ENCODE data around the gene TAC3. TPM values are rescaled to one million over a fixed set of nuclear protein-coding genes. Genes with fewer than 3 reads are reported as not detected.
"Not testable (repeated sequence)": the region's sequence is repeated elsewhere in the genome, so short reads cannot be mapped to it uniquely, and the experiment has no call there.

The TAC3 gene
- total RNA-seq, 2 donors from 2014 or later, result 0.50 to 1.7 TPM

DNA sequence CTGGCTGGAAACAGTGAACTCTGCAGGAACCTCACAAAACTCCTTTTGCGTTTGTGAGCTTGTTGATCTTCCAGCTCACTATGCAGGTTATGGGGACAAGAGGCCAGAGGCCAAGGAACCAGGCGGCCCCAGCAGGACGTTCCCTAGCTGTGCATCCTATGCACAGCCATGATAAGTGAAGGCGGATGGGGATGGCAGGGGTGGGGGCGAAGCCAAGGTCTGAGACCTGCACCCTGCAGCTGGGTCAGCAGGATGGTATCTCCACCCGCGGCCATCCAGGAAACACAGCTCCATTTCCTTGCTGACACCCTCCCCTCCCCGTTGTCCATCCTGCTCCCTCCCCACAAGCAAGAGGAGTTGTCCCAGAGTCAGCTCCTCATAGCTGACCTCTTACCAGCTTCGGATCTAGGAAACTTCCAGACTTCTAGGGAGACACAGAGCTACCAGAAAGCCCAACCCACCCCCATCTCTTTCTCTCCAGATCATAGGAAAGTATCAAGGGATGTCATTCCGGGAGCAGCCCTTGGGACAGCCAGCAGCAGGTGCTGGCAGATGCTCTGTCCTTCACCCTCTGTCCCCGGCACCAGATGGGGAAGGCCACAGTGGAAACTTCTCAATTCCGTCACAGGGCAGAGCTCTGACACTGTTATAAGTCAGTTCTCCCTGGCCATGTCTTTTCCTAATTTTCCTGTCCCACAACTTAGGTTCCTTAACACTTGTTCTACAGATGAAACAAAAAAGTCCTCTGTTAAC lies 19.4 kb downstream of the TAC3 start:
- Mint-ChIP-seq H3K9me3 (no peaks in the 10 kb centered on the region), H3K36me3 (peaks cover 5 to 18% of the 10 kb centered on the region in 2 donors), H3K27ac (peak overlapping the region; percentile 38 to 81)
- DNase-seq (ENCODE audit: low spot score in 2 of 2) (no peak), ATAC-seq (no peak)

DNA sequence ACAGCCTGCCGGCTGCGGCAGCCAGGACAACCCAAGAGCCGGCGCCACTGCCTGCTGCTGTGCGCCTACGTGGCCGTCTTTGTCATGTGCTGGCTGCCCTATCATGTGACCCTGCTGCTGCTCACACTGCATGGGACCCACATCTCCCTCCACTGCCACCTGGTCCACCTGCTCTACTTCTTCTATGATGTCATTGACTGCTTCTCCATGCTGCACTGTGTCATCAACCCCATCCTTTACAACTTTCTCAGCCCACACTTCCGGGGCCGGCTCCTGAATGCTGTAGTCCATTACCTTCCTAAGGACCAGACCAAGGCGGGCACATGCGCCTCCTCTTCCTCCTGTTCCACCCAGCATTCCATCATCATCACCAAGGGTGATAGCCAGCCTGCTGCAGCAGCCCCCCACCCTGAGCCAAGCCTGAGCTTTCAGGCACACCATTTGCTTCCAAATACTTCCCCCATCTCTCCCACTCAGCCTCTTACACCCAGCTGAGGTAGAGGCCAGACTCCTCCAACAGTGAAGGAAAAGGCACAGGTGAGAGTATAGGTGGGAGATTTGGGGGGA lies 20.3 kb downstream of the TAC3 start:
- ATAC-seq, result no peak
- no peak for DNase-seq (ENCODE audit: low spot score in 2 of 2)

DNA sequence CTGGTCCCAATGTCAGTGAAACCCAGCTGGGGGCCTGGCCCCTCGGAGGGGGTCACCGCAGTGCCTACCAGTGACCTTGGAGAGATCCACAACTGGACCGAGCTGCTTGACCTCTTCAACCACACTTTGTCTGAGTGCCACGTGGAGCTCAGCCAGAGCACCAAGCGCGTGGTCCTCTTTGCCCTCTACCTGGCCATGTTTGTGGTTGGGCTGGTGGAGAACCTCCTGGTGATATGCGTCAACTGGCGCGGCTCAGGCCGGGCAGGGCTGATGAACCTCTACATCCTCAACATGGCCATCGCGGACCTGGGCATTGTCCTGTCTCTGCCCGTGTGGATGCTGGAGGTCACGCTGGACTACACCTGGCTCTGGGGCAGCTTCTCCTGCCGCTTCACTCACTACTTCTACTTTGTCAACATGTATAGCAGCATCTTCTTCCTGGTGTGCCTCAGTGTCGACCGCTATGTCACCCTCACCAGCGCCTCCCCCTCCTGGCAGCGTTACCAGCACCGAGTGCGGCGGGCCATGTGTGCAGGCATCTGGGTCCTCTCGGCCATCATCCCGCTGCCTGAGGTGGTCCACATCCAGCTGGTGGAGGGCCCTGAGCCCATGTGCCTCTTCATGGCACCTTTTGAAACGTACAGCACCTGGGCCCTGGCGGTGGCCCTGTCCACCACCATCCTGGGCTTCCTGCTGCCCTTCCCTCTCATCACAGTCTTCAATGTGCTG lies 21.0 kb downstream of the TAC3 start:
- Mint-ChIP-seq H3K36me3 (peaks cover 5 to 18% of the 10 kb centered on the region in 2 donors), H3K9me3 (no peaks in the 10 kb centered on the region), H3K27ac (peak overlapping the region in 1 of 2 donors; percentile 8)
- DNase-seq (ENCODE audit: low spot score in 2 of 2) (no peak), ATAC-seq (no peak)

More for the DNA sequence above, 20.3 kb downstream of the TAC3 start:
- Mint-ChIP-seq H3K27ac (peak overlapping the region in 1 of 2 donors; percentile 8), H3K9me3 (no peaks in the 10 kb centered on the region), H3K36me3 (peaks cover 5 to 18% of the 10 kb centered on the region in 2 donors)

DNA sequence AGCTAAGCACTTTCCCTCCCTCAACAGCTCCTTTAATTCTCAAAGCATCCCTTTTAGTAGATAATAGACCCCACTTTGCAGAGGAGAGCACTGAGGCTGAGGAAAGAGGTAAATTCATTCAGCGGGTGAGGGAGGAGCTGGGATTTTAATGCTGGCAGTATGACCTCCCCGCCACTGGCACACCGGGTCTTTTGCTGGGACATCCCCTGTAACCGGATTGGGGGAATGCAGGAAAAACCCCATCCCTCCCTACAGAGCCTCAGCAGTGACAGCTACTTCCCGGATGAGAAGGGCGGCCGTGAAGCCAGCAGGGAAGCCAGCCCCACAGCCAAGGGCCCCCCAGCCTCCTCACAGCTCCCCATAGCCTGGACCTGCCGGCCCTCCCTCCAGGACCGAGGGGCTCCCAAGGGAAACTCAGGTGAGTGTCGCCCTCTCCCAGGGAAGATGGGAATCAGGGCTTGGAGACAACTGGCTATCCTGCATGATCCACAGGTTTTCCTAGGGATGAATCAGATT lies 22.0 kb downstream of the TAC3 start:
- DNase-seq (ENCODE audit: low spot score in 2 of 2), result no peak
- H3K9me3 Mint-ChIP-seq, result no peaks in the 10 kb centered on the region
- no peak for ATAC-seq
- H3K36me3 Mint-ChIP-seq, result peaks cover 5 to 18% of the 10 kb centered on the region in 2 donors
- H3K27ac Mint-ChIP-seq, result peak overlapping the region in 1 of 2 donors; percentile 26

DNA sequence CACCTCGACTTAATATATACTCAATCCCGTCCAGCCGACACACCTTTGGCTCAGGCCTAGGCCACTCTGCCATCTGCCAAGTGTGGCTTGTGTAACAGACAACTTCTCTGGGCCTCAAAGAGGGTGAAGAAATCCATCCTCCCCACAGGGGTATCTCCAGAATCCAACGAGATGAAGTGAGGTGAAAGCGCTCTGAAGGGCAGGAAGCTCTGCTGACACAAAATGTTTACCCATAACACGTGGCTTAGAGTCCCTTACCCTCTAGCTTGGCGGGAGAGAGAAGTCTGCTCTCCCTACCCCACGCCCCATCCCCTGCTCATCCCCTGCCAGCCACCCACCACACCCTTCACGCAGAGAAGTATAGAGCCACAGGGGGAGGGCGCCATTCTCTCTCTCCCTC lies 23.0 kb downstream of the TAC3 start:
- H3K9me3 Mint-ChIP-seq, result no peaks in the 10 kb centered on the region
- ATAC-seq, result no peak
- peaks cover 5 to 10% of the 10 kb centered on the region in 2 donors for H3K36me3 Mint-ChIP-seq
- DNase-seq (ENCODE audit: low spot score in 2 of 2), result no peak
- peak overlapping the region in 1 of 2 donors; percentile 53 for H3K27ac Mint-ChIP-seq

DNA sequence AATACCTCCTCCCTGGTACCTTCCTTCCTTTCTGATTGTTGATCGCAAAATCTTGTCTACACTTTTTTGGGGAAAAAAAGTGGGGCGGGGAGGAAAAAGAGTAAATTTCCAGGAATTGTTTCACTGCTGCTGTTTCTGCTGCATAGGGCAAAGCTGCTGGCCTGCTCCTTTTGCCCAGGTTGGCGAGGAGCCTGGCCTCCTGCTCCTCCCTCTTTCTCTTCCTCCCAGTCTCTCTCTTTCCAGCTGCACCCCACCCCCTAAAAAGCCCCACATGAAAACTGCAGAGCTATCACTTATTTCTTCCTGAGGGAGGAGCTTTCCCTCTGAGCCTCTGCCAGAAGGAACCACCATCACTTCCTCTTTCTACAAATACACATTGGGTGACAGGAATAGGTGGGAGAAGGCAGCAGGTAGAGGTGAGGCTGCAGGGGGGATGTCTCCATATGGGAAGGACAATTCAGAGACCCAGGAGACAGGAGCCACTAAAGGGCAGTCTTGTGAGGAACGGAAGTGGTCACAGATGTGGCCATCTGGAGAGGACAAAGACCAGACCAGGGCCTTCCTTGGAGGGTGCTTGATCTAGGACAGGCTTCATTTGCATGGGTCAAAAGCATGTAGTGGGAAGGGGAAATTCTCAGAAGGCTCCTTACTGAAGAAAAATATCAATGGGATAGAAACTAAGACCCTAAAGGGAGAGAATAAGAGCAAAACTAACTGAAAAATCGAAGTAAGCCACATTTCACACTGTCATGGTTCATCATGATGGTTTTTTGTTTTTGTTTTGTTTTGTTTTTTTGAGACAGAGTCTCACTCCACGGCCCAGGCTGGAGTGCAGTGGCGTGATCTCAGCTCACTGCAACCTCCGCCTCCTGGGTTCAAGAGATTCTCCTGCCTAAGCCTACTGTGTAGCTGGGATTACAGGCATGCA lies 24.7 kb downstream of the TAC3 start:
- no peak for ATAC-seq
- DNase-seq (ENCODE audit: low spot score in 2 of 2), result no peak
- no peaks in the 10 kb centered on the region for H3K36me3 Mint-ChIP-seq
- no peaks in the 10 kb centered on the region for H3K9me3 Mint-ChIP-seq
- H3K27ac Mint-ChIP-seq, result peak overlapping the region; percentile 18 to 75

DNA sequence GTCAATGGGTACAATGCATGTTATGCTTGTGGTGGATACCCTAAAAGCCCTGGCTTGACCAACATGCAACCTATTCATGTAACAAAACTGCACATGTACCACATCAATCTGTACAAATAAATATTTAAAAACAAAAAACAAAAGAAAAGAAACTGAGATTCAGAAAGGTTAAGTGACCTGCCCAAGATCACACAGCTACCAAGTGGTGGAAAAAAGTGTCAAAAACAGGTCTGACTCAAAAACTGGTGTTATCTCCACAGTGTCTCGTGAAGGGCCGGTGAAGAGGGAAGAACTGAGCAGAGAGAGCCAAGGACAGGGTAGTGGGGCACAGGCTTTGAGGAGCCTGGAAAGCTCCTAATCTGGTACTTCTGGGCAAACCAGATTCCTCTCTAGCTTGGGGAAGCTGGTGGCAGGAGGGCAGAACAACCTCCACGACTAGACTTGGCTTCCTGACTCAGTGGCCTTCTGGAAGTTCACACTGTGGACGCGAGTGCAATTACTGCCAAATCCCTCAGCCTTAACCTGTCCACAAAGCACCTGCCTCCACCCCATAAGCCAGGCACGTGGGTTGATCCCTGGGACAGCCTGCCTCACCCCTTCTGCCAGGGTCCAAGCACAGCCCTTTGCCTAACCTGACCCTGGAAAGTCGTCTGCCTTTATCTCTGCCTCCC lies 25.5 kb downstream of the TAC3 start:
- DNase-seq (ENCODE audit: low spot score in 2 of 2), result no peak
- peak in 1 of 2 donors; percentile 64 for ATAC-seq
- H3K27ac Mint-ChIP-seq, result peak overlapping the region in 1 of 2 donors; percentile 18
- no peaks in the 10 kb centered on the region for H3K9me3 Mint-ChIP-seq
- H3K36me3 Mint-ChIP-seq, result no peaks in the 10 kb centered on the region

DNA sequence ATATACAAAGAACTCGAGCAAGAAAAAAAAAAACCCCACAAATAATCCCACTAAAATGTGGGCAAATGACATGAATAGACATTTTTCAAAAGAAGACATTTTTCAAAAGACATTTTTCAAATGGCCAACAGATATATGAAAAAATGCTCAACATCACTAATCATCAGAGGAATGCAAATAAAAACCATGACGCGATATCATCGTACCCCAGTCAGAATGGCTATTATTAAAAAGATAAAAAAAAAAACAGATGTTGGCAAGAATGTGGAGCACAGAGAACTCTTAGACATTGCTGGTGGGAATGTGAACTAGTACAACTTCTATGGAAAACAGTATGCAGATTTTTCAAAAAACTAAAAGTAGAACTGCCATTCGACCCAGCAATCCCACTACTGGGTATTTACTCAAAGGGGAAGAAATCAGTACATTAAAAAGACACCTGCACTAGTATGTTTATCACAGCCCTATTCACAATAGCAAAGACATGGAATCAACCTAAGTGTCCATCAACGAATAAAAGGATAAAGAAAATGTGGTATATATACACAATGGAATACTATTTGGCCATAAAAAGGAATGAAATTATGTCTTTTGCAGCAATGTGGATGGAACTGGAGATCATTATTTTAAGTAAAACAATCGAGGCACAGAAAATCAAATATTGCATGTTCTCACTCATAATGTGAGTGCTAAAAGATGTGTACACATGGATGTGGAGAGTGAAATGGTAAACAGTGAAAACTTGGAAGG lies 26.3 kb downstream of the TAC3 start:
- Mint-ChIP-seq H3K36me3 (no peaks in the 10 kb centered on the region), H3K9me3 (no peaks in the 10 kb centered on the region), H3K27ac (no peak overlapping the region)
- DNase-seq (ENCODE audit: low spot score in 2 of 2) (no peak), ATAC-seq (no peak)

DNA sequence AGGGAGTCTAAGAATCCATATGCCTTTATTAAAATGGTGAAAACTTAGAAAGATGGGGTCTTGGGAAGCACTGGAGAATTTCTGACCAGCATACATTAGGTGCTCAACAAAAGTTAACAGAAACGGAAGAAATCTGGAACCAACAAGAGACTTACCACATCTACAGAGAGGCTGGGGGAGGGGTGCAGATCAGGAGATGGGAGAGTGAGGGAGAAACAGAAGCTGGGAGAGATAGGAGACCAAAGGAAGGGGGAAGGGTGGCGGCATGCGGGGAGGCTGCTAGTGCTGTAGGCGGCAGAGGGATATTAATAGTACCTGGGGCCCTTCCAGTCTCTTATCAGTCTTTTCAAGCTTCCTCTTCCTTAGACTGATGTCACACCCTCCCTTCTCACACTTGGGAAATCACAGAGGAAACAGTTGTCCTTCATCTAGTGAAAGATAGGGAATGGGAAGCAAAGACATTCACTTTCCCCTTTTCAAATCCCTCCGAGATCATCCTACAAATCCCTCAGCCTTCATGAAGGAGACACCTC lies 28.1 kb downstream of the TAC3 start:
- H3K36me3 Mint-ChIP-seq, result no peaks in the 10 kb centered on the region
- peak overlapping the region in 1 of 2 donors; percentile 8 for H3K27ac Mint-ChIP-seq
- ATAC-seq (no peak), DNase-seq (ENCODE audit: low spot score in 2 of 2) (no peak)
- no peaks in the 10 kb centered on the region for H3K9me3 Mint-ChIP-seq

DNA sequence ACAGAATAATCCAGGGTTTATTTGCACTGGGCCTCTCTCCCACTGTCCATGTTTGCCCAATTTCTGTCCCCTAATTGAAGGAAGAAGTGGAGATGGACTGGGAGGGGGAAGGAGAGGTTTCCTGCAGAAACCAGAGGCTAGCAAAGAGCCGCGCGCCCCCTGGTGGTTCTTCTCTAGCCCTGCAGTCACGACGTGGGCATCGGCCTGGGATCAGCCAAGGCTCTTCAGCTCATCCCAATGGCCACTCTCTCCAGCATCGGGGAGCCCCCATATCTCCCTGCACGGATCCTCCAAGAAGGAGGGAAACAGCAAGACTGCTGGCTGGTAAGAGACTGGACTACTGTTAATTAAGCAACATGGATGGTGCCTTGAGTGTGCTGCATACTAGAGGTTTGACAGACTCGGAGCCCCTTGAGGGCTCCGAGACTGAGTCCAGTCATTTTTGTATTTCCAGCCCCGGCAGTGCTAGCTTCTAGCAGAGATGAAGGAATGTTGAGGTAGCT lies 28.7 kb downstream of the TAC3 start:
- H3K9me3 Mint-ChIP-seq, result no peaks in the 10 kb centered on the region
- H3K36me3 Mint-ChIP-seq, result no peaks in the 10 kb centered on the region
- ATAC-seq (peak; percentile 75 to 77), DNase-seq (ENCODE audit: low spot score in 2 of 2) (peak in 1 of 2 donors; percentile 79)
- no peak overlapping the region for H3K27ac Mint-ChIP-seq

DNA sequence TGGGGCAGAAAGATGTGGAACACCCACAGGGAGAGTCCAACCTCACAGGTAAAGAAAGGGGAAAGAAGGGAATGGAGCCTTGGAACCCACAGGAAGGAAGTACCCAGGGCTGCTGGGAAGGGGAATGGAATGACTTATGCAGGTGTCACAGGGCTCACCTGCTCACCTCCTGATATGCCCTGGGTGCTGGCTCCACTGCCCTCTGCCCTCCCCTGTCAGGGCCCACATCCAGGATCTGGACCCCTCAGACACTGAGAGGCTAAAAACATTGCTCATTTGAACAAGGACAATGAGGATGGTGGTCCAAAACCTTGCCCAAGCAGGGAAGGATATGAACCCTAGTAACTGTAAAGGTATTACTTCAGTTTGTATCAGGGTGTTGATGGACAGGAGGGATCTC lies 29.3 kb downstream of the TAC3 start:
- ATAC-seq (no peak), DNase-seq (ENCODE audit: low spot score in 2 of 2) (no peak)
- Mint-ChIP-seq H3K27ac (no peak overlapping the region), H3K36me3 (no peaks in the 10 kb centered on the region), H3K9me3 (no peaks in the 10 kb centered on the region)

DNA sequence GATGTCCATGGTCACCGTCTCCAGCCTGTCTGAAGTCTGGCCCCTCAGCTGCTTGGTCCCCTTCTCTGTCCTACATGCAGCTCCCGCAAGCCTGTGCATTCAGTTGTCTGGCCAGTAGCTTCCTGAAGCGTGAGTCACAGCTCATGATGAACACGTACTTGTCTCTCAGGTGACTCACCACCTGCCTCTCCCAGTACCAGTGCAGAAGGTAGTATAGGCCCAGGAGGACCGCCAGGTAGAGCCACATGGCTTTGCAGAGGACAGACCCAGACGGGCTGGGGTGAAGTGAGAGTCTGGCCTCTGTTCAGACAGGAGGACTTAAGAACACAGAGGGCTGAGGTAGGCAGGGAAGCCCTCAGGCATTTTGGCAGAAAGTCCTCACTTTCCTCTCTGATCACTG lies 30.6 kb downstream of the TAC3 start:
- ATAC-seq, result peak; percentile 76 to 91
- H3K36me3 Mint-ChIP-seq, H3K9me3 Mint-ChIP-seq: not testable (repeated sequence)

DNA sequence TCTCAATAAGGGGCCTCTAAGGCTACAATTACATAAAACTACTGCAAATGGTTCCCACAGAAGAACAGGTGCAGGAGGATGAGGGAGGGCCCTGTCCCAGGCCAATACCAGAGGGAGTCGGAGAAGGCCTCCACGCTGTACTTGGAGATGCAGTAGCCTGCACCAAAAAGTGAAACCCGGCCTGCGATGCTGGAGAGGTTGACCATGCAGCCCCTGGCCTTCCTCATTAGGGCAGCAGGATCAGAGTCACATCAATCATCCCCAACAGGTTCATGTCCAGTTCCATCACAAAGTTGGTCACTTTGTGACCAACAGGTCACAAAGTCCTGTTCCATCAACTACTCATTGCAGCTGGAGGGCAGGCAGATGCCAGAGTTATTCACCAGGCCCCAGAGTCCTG lies 32.9 kb downstream of the TAC3 start:
- ATAC-seq (no peak), DNase-seq (ENCODE audit: low spot score in 2 of 2) (no peak)
- H3K9me3 Mint-ChIP-seq, result no peaks in the 10 kb centered on the region
- peak overlapping the region in 1 of 2 donors; percentile 4 for H3K27ac Mint-ChIP-seq
- no peaks in the 10 kb centered on the region for H3K36me3 Mint-ChIP-seq

More for the DNA sequence above, 30.6 kb downstream of the TAC3 start:
- not testable (repeated sequence) for H3K27ac Mint-ChIP-seq; DNase-seq (ENCODE audit: low spot score in 2 of 2)

DNA sequence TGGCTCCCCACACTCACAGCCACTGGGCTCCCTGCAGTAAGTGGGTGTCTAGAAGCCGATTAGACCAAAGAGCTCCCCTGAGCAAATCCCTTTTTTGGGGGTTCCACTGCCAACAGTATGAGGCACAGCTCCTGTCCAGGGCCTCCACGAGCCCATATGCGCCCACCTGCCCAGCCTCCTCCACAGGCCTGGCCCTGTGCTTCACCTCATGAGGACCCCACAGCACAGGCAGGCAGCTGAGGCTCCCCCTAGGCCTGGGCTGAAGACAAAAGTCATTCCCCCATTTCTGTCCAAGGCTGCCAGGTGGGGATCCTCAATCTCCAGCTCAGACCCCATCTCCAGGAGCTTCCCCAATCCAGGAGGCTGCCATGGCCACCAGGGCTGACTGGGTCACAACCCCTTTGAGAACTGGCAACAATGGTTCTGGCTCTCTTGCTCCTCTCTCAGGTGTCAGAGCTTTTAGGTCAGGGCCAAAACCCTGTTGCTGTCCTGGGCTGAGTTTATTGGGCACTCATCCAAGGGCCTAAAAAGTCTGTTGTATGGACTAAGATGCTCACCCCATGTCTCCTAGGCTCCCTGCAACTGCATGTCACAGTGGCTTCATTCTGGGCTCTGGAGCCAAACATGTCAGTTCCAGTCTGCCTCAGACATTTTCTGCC lies 33.6 kb downstream of the TAC3 start:
- not testable (repeated sequence) for ATAC-seq; H3K9me3 Mint-ChIP-seq; H3K36me3 Mint-ChIP-seq; DNase-seq (ENCODE audit: low spot score in 2 of 2)
- H3K27ac Mint-ChIP-seq, result peak overlapping the region in 1 of 2 donors; percentile 4
